A673 (cell line): ENCODE data around the gene VWA1.

ENCODE experiments used
- EZH2 ChIP-seq: fragments of 200-600 bp; sonication (generic); IDR thresholded peaks from 2 replicates; pipeline ENCODE4 v1.6.1; 2017; ENCODE audit warnings: borderline replicate concordance, low read depth, mild to moderate bottlenecking, mixed read lengths, antibody characterized with exemption, low read length; ENCODE audit not compliant: poor library complexity, severe bottlenecking
- TF ChIP-seq, protein P1 (sequence below): fragments of 300-800, 200-600 bp; sonication (generic); conservative IDR thresholded peaks from 2 replicates; pipeline ENCODE4 v1.5.1; 2017; ENCODE audit warnings: low read depth, mild to moderate bottlenecking, antibody characterized with exemption, low read length, moderate library complexity, mixed read lengths

DNA sequence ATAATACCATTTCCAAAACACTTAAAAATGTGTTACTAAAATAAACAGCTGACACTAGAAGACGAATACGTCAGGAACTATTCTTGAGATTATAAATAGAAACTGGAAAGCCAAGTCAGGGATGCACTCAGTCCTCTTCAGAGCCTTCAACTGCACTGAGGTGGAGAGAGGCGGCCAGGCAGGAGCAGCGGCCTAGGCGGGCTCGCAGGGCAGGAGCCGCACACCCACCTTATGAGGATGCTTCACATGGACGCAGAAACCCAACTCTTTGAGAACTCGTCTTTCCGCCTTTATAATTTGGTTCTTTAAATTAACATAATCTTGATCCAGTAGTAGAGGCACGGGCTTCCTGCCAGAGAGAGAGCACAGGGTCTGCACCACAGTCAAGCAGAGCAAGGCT is 40.3 kb upstream of the VWA1 start:
- TF ChIP-seq, protein P1, sequence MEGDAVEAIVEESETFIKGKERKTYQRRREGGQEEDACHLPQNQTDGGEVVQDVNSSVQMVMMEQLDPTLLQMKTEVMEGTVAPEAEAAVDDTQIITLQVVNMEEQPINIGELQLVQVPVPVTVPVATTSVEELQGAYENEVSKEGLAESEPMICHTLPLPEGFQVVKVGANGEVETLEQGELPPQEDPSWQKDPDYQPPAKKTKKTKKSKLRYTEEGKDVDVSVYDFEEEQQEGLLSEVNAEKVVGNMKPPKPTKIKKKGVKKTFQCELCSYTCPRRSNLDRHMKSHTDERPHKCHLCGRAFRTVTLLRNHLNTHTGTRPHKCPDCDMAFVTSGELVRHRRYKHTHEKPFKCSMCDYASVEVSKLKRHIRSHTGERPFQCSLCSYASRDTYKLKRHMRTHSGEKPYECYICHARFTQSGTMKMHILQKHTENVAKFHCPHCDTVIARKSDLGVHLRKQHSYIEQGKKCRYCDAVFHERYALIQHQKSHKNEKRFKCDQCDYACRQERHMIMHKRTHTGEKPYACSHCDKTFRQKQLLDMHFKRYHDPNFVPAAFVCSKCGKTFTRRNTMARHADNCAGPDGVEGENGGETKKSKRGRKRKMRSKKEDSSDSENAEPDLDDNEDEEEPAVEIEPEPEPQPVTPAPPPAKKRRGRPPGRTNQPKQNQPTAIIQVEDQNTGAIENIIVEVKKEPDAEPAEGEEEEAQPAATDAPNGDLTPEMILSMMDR: no peak
- TF ChIP-seq EZH2: no peak
